DMS53 treated with DMSO at 0.1 percent for 48 hours (cell line): ENCODE results near the gene IRF4.

Source experiments
- DNase-seq: peaks from one replicate; lab custom pipeline; 2025; ENCODE audit not compliant: unreplicated experiment; lab: John Stamatoyannopoulos, UW

Gene IRF4

GRCh38 chr6:398065-398464 is 6.5 kb downstream of the IRF4 start:
- DNase-seq, result no peak

- DNase-seq, result no peak
These were observed 7.1 kb downstream of the IRF4 start for GRCh38 chr6:398558-399078.

GRCh38 chr6:399785-400534 is 8.4 kb downstream of the IRF4 start:
- DNase-seq, result no peak

DNA sequence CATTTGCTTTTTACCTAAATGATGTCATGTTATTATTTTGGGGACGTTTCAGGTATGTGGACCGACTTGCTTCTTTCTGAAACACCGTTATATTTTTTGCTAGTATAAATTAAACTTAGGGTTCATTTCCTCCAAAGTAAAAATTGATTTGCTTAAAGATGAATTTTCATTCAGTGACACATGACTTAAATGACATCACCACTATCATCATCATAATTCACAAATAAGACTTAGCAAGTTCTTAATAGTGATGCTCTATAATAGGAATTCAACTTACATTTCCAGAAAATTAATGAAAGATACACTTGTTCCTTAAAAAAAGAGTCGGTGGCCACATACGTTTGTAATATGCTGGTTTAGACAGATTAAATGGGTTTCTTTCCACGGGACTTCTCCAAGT is 9.3 kb downstream of the IRF4 start:
- DNase-seq, result no peak

- DNase-seq, result no peak
These were observed 9.9 kb downstream of the IRF4 start for GRCh38 chr6:401239-401993.

- DNase-seq, result no peak
These were observed 10.6 kb downstream of the IRF4 start for GRCh38 chr6:401994-402640.

- DNase-seq, result no peak
These were observed 11.5 kb downstream of the IRF4 start for GRCh38 chr6:402901-403658.

- no peak for DNase-seq
These were observed 12.4 kb downstream of the IRF4 start for GRCh38 chr6:403659-404655.

DNA sequence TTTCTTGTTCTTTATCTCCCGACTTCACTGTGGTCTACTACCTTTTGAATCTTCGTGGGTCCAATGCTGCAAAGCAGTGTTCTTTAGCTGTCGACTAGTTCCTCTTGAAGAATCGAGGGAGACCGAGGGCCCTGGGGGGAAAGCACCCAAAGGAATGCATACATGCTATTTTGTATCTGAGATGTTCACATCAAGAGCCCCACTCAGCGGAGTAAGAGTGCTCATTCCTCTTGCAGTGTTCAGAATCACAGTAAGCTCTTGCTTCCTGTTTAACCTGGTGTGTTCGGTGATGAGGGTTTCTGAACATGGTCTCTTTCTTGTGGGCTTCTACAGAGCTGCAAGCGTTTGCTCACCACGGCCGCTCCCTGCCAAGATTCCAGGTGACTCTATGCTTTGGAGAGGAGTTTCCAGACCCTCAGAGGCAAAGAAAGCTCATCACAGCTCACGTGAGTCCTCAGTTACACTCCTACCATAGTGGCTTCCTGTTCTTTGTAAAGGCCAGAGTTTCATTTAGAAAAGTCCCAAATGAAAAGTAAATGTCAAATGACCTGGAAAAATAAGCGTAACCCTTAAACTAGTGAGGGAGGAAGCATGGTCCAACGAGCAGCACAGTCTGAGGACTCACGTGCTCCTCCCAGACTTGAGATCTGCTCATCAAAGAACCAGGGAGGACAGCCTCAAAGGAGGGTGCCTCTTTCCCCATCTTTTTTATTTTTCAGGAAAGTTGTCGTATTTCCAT is 13.3 kb downstream of the IRF4 start:
- no peak for DNase-seq

GRCh38 chr6:408148-408547 is 16.6 kb downstream of the IRF4 start:
- no peak for DNase-seq

DNA sequence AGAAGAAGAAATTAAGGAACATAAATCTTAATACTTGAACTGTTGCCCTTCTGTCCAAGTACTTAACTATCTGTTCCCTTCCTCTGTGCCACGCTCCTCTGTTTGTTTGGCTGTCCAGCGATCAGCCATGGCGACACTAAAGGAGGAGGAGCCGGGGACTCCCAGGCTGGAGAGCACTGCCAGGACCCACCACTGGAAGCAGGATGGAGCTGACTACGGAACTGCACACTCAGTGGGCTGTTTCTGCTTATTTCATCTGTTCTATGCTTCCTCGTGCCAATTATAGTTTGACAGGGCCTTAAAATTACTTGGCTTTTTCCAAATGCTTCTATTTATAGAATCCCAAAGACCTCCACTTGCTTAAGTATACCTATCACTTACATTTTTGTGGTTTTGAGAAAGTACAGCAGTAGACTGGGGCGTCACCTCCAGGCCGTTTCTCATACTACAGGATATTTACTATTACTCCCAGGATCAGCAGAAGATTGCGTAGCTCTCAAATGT is 17.1 kb downstream of the IRF4 start:
- no peak for DNase-seq

DNA sequence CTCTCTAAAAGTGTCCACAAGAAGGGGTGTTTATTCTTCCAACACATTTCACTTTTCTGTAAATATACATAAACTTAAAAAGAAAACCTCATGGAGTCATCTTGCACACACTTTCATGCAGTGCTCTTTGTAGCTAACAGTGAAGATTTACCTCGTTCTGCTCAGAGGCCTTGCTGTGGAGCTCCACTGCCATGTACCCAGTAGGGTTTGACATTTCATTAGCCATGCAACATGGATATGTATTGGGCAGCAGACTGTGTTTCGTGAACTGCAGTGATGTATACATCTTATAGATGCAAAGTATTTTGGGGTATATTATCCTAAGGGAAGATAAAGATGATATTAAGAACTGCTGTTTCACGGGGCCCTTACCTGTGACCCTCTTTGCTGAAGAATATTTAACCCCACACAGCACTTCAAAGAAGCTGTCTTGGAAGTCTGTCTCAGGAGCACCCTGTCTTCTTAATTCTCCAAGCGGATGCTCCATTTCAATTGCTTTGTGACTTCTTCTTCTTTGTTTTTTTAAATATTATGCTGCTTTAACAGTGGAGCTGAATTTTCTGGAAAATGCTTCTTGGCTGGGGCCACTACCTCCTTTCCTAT is 17.9 kb downstream of the IRF4 start:
- DNase-seq, result no peak

DNA sequence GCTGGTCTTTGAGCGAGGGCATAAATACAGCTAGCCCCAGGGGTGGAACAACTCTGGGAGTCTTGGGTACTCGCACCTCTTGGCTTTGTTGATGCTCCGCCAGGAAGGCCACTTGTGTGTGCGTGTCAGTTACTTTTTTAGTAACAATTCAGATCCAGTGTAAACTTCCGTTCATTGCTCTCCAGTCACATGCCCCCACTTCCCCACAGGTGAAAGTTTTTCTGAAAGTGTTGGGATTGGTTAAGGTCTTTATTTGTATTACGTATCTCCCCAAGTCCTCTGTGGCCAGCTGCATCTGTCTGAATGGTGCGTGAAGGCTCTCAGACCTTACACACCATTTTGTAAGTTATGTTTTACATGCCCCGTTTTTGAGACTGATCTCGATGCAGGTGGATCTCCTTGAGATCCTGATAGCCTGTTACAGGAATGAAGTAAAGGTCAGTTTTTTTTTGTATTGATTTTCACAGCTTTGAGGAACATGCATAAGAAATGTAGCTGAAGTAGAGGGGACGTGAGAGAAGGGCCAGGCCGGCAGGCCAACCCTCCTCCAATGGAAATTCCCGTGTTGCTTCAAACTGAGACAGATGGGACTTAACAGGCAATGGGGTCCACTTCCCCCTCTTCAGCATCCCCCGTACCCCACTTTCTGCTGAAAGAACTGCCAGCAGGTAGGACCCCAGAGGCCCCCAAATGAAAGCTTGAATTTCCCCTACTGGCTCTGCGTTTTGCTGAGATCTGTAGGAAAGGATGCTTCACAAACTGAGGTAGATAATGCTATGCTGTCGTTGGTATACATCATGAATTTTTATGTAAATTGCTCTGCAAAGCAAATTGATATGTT is 19.2 kb downstream of the IRF4 start:
- DNase-seq, result no peak

DNA sequence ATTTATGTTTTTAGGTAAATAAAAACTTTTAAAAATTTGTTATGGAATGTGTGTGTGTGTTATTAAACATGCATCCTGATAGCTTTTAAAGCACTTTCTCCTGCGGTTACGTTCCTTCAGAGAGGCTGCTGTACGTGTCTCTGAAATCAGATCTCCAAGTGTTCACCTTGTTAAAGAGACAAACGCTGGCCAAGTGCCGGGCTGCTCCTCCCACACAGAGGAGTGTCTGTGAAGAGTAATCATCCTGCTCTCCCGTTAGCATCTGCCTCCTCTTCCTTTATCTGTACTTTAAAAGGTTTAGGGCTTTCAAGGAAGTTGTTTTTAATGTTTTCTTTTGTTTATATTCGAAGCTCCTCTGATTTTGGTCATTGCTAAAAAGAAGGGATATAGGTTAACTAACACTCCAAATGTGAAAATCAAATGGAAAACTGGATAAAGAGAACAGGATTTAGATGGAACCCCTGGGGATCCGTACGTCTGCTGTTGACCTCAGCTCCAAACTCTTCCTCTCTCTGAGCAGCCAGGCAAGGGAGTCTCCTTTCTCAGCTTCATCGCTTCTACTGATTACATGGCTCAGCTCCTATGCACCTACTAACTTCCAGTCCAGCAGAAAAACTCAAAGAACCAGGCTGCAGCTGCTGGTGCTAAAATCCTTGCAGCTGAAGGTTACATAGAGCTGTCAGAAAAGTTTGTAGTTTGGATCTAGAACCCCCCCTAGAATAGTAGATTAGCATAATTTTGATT is 20.0 kb downstream of the IRF4 start:
- no peak for DNase-seq

GRCh38 chr6:412146-412886 is 20.8 kb downstream of the IRF4 start:
- DNase-seq, result no peak

DNA sequence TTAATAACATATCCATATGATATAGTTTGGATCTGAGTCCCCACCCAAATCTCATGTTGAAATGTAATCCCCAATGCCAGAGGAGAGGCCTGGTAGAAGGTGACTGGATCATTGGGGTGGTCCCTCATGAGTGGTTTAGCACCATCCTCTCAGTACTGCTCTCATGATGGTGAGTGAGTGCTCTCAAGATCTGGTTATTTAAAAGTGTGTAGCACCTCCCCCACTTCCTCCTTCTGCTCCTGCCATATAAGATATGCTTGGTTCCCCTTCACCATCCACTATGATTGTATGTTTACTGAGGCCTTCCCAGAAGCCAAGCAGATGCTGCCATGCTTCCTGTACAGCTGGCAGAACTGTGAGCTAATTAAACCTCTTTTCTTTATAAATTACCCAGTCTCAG is 22.9 kb downstream of the IRF4 start:
- no peak for DNase-seq
